A549 (cell line): ENCODE data around the gene HELQ. TPM values are rescaled to one million over a fixed set of nuclear protein-coding genes. Genes with fewer than 3 reads are reported as not detected.

ENCODE experiments used
- ATAC-seq, 2 experiments: fragments of 200-7000 bp in 1 of 2; fragments of >200 bp in 1 of 2; cut with Nextera tagmentation in 1 of 2; cut with Tn5 transposase in 1 of 2; 3 replicates each; pipeline versions ENCODE4 v1.8.0 to v1.9.1; 2018 to 2020; ENCODE audit warnings: mild to moderate bottlenecking in 1 of 2, moderate library complexity in 1 of 2
- CTCF ChIA-PET: fragments of 300-600 bp; sonication (Branson Sonifier 250); formaldehyde crosslinking; extraction: SDS; loops from one replicate; lab custom pipeline; 2021; ENCODE audit warnings: antibody characterized with exemption, inconsistent platforms; lab: Yijun Ruan, JAX
- POLR2A ChIA-PET: fragments of 350-600 bp; formaldehyde crosslinking; extraction: SDS; loops from one replicate; lab custom pipeline; 2021; ENCODE audit warnings: antibody characterized with exemption, inconsistent platforms; lab: Yijun Ruan, JAX
- DNase-seq, 2 experiments: peaks; one replicate each; pipeline versions ENCODE4 v3.0.0 to v3.0.0-alpha.2; 2011 to 2016; ENCODE audit warnings: low read depth in 1 of 2, low spot score in 1 of 2
- FAIRE-seq: peaks from 2 replicates; lab custom pipeline; 2011; peaks lifted over from hg19 to GRCh38; lab: Jason Lieb, UNC
- H3K27ac ChIP-seq, 2 experiments: fragments of >200 bp; sonication (Bioruptor Twin); formaldehyde crosslinking; 3 replicates each; pipeline ENCODE4 v1.5.1; 2016 to 2017
- H3K4me1 ChIP-seq: fragments of >200 bp; sonication (Bioruptor Twin); formaldehyde crosslinking; 3 replicates; pipeline ENCODE4 v1.6.1; 2016
- H3K4me2 ChIP-seq: fragments of >200 bp; sonication (Bioruptor Twin); formaldehyde crosslinking; 3 replicates; pipeline ENCODE4 v1.6.1; 2016
- H3K4me3 ChIP-seq: fragments of >200 bp; sonication (Bioruptor Twin); formaldehyde crosslinking; 3 replicates; pipeline ENCODE4 v1.5.1; 2016
- H3K9me3 ChIP-seq: fragments of >200 bp; sonication (Bioruptor Twin); formaldehyde crosslinking; 3 replicates; pipeline ENCODE4 v1.6.1; 2016
- CEBPB ChIP-seq, 2 experiments: fragments of >200 bp in 1 of 2; sonication (Bioruptor Twin) in 1 of 2; formaldehyde crosslinking in 1 of 2; IDR thresholded peaks; 2 replicates each; pipeline ENCODE4 v1.6.1; 2012 to 2016
- CHD2 ChIP-seq: fragments of 150-350 bp; IDR thresholded peaks from 2 replicates; pipeline ENCODE4 v1.6.1; 2014; ENCODE audit warnings: low read length; ENCODE audit not compliant: partially characterized antibody
- FOXS1 ChIP-seq: fragments of 250-450 bp; sonication (Bioruptor Pico); IDR thresholded peaks from 2 replicates; pipeline ENCODE4 v1.5.0; 2020; ENCODE audit warnings: mild to moderate bottlenecking, moderate library complexity
- HDAC2 ChIP-seq: fragments of 200-600 bp; sonication (generic); IDR thresholded peaks from 2 replicates; pipeline ENCODE4 v1.6.1; 2016
- HEYL ChIP-seq: fragments of 250-450 bp; sonication (Bioruptor Pico); IDR thresholded peaks from 2 replicates; pipeline ENCODE4 v1.8.0; 2021; ENCODE audit warnings: mild to moderate bottlenecking, moderate library complexity
- HMGXB4 ChIP-seq: fragments of 250-450 bp; sonication (Bioruptor Pico); IDR thresholded peaks from 2 replicates; pipeline ENCODE4 v1.5.0; 2021; ENCODE audit warnings: mild to moderate bottlenecking, moderate library complexity, borderline replicate concordance
- HOXA7 ChIP-seq: fragments of 250-450 bp; sonication (Bioruptor Pico); IDR thresholded peaks from 2 replicates; pipeline ENCODE4 v1.5.0; 2020; ENCODE audit warnings: mild to moderate bottlenecking, moderate library complexity
- HOXB5 ChIP-seq: fragments of 250-450 bp; sonication (Bioruptor Pico); IDR thresholded peaks from 2 replicates; pipeline ENCODE4 v1.5.0; 2020; ENCODE audit warnings: mild to moderate bottlenecking, moderate library complexity
- KDM1A ChIP-seq: fragments of 200-600 bp; sonication (generic); IDR thresholded peaks from 2 replicates; pipeline ENCODE4 v1.6.1; 2016; ENCODE audit warnings: low read depth, mild to moderate bottlenecking
- MAFK ChIP-seq: fragments of 450-650 bp; IDR thresholded peaks from 2 replicates; pipeline ENCODE4 v1.6.1; 2014; ENCODE audit not compliant: partially characterized antibody
- MAZ ChIP-seq: fragments of 150-350 bp; IDR thresholded peaks from 2 replicates; pipeline ENCODE4 v1.6.1; 2014; ENCODE audit warnings: antibody characterized with exemption, low read depth, low read length, borderline replicate concordance
- NPAS2 ChIP-seq: fragments of 250-450 bp; sonication (Bioruptor Pico); IDR thresholded peaks from 2 replicates; pipeline ENCODE4 v1.8.0; 2022; ENCODE audit warnings: mild to moderate bottlenecking, moderate library complexity, borderline replicate concordance
- NR3C1 ChIP-seq: fragments of >200 bp; sonication (Bioruptor Twin); formaldehyde crosslinking; IDR thresholded peaks from 3 replicates; pipeline ENCODE4 v1.6.1; 2017
- PHF8 ChIP-seq: fragments of 200-600 bp; sonication (generic); IDR thresholded peaks from 2 replicates; pipeline ENCODE4 v1.6.1; 2016; ENCODE audit warnings: low read depth, mild to moderate bottlenecking, antibody characterized with exemption, moderate library complexity, borderline replicate concordance
- RAD21 ChIP-seq, 2 experiments: fragments of >200 bp in 1 of 2; sonication (Bioruptor Twin) in 1 of 2; formaldehyde crosslinking in 1 of 2; IDR thresholded peaks in 1 of 2; conservative IDR thresholded peaks in 1 of 2; 2 replicates in 1 of 2; 3 replicates in 1 of 2; pipeline ENCODE4 v1.6.1; 2012 to 2018; ENCODE audit warnings: inconsistent platforms in 1 of 2
- RARB ChIP-seq: fragments of 250-450 bp; sonication (Bioruptor Pico); IDR thresholded peaks from 2 replicates; pipeline ENCODE4 v1.8.0; 2021; ENCODE audit warnings: mild to moderate bottlenecking, moderate library complexity
- RCOR1 ChIP-seq: fragments of 150-350 bp; IDR thresholded peaks from 2 replicates; pipeline ENCODE4 v1.6.1; 2014; ENCODE audit warnings: antibody characterized with exemption, low read length, low read depth
- RFX5 ChIP-seq: fragments of 450-650 bp; IDR thresholded peaks from 2 replicates; pipeline ENCODE4 v1.7.1; 2014; ENCODE audit warnings: antibody characterized with exemption, mild to moderate bottlenecking, moderate library complexity
- SREBF2 ChIP-seq: fragments of 450-650 bp; IDR thresholded peaks from 2 replicates; pipeline ENCODE4 v1.6.1; 2014; ENCODE audit warnings: mild to moderate bottlenecking, moderate library complexity
- ZC3H11A ChIP-seq: fragments of 450-650 bp; IDR thresholded peaks from 2 replicates; pipeline ENCODE4 v1.6.1; 2014; ENCODE audit warnings: antibody characterized with exemption, mild to moderate bottlenecking
- ZFP36 ChIP-seq: fragments of 450-650 bp; IDR thresholded peaks from 2 replicates; pipeline ENCODE4 v1.6.1; 2014; ENCODE audit warnings: borderline replicate concordance; ENCODE audit not compliant: partially characterized antibody
- ZSCAN20 ChIP-seq: fragments of 250-450 bp; sonication (Bioruptor Pico); IDR thresholded peaks from 2 replicates; pipeline ENCODE4 v1.8.0; 2022; ENCODE audit warnings: mild to moderate bottlenecking, moderate library complexity
- WGBS: methylation state at CpG from one replicate; pipeline ENCODE4 v1.1.6; 2017; ENCODE audit errors: missing lambda C conversion rate; 5-methylcytosine and 5-hydroxymethylcytosine counted together
- polyA plus RNA-seq, 4 experiments: library from polyadenylated mRNA; depleted of rRNA in 3 of 4; stranded (reverse); fragments of >200 nt; fragmentation: RNase III in 1 of 4; extraction: RNeasy Plus Mini Kit Qiagen cat#74134 plus additional on column Dnase treatment in 1 of 4; gene quantifications; 2 replicates in 3 of 4; 3 replicates in 1 of 4; pipeline ENCODE4 v1.2.3, GENCODE V29; 2011 to 2017
- TF ChIP-seq, protein P1 (sequence below): fragments of 250-450 bp; sonication (Bioruptor Pico); IDR thresholded peaks from 2 replicates; pipeline ENCODE4 v1.5.0; 2020; ENCODE audit warnings: low read depth, mild to moderate bottlenecking, moderate library complexity
- TF ChIP-seq, protein P2 (sequence below): fragments of >200 bp; sonication (Bioruptor Twin); formaldehyde crosslinking; IDR thresholded peaks from 3 replicates; pipeline ENCODE4 v1.6.1; 2016

Gene HELQ
- polyA plus RNA-seq, 2 of the 4 experiments (the other 2 are of a cell fraction), result 5.1 to 7.3 TPM

DNA sequence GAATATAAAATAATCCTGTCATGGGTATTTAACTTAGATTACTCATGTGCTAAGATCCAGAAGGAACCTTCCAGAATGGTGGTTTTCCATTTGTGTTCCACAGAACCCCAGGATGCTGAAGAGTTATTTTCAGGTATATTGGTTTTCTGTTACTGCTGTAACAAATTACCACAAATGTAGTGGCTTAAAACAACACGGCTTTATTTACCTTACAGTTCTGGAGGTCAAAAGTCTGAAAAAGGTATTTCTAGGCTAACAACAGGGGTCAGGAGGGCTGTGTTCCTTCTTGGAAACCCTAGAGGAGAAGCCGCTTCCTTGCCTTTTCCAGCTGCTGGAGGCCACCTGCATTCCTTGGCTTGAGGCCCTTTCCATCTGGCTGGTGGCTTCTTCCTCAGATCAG is 63.1 kb downstream of the HELQ start (continued):
- TF ChIP-seq RFX5, result no peak

DNA sequence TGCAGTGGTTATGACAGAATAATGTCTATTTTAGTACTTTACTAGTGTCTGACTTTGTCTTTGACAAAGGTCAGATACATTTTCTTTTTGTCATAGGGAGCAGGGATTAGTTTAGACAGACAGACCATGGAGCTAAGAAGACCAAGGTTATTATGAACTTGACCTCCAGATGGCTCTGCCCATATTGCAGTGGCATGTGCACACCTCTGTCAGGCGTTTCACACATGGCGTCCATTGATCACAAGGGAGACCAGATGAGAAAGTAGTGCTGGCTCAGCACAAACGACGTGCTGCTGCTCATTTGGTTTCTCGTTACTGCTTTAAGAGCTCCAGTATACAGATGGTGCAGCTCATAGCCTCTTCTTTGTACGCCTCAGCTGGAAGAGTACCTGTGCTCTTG is 64.7 kb downstream of the HELQ start:
- FAIRE-seq (no peak), DNase-seq (no peak), ATAC-seq (no peak; a peak in 1 of 6 replicates)
- TF ChIP-seq MAFK (peak; percentile 73), MAZ (no peak)
- H3K27ac ChIP-seq, result no peak overlapping the region
- H3K4me1 ChIP-seq, result no peaks in the 10 kb centered on the region
- CTCF ChIA-PET, result interaction anchor here (0.7 kb wide), 1 partner anchor 106 kb away, joined by 4 read pairs; the partner anchor contains the start of gene COQ2
- H3K4me2 ChIP-seq, result no peak overlapping the region
- H3K9me3 ChIP-seq, result no peaks in the 10 kb centered on the region
- 74% methylated on average over 6 of the region's 6 CpGs for WGBS
- no peak overlapping the region for H3K4me3 ChIP-seq
- POLR2A ChIA-PET, result no interaction called here

- WGBS, result 61% methylated on average over 8 of the region's 8 CpGs
- DNase-seq, result no peak
- FAIRE-seq, result no peak
- no peak for ATAC-seq
- Histone ChIP-seq H3K27ac (no peak overlapping the region), H3K4me3 (no peak overlapping the region), H3K4me2 (no peak overlapping the region), H3K9me3 (no peaks in the 10 kb centered on the region), H3K4me1 (no peaks in the 10 kb centered on the region)
- TF ChIP-seq ZFP36 (no peak), RCOR1 (no peak), PHF8 (no peak), HOXA7 (no peak), HMGXB4 (CRISPR knock-in tag) (no peak), HOXB5 (CRISPR knock-in tag) (no peak), MAZ (no peak), NR3C1 (no peak), CHD2 (no peak), HDAC2 (no peak), CEBPB (IDR thresholded peaks at IDR 0.05) (no peak), ZSCAN20 (CRISPR knock-in tag) (no peak), ZC3H11A (no peak), MAFK (no peak), RARB (CRISPR knock-in tag) (no peak)
- TF ChIP-seq, protein P1, sequence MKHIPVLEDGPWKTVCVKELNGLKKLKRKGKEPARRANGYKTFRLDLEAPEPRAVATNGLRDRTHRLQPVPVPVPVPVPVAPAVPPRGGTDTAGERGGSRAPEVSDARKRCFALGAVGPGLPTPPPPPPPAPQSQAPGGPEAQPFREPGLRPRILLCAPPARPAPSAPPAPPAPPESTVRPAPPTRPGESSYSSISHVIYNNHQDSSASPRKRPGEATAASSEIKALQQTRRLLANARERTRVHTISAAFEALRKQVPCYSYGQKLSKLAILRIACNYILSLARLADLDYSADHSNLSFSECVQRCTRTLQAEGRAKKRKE (CRISPR knock-in tag), result no peak
- ChIA-PET POLR2A (no interaction called here), CTCF (interaction anchor here (1.0 kb wide), 1 partner anchor 11 kb away, joined by 3 read pairs; no protein-coding TSS in a partner anchor)
Measured at GRCh38 chr4:83389756-83390505, 65.7 kb downstream of the HELQ start.

GRCh38 chr4:83389037-83389720 is 66.4 kb downstream of the HELQ start:
- CTCF ChIA-PET, result interaction anchor here (1.0 kb wide), 1 partner anchor 10 kb away, joined by 3 read pairs; no protein-coding TSS in a partner anchor
- no peak for ATAC-seq
- Histone ChIP-seq H3K4me3 (no peak overlapping the region), H3K4me2 (no peak overlapping the region), H3K9me3 (no peaks in the 10 kb centered on the region), H3K4me1 (no peaks in the 10 kb centered on the region), H3K27ac (no peak overlapping the region)
- 79% methylated on average over 8 of the region's 8 CpGs for WGBS
- no peak for DNase-seq
- POLR2A ChIA-PET, result no interaction called here
- FAIRE-seq, result no peak
- TF ChIP-seq RCOR1, result no peak
- TF ChIP-seq, protein P2, sequence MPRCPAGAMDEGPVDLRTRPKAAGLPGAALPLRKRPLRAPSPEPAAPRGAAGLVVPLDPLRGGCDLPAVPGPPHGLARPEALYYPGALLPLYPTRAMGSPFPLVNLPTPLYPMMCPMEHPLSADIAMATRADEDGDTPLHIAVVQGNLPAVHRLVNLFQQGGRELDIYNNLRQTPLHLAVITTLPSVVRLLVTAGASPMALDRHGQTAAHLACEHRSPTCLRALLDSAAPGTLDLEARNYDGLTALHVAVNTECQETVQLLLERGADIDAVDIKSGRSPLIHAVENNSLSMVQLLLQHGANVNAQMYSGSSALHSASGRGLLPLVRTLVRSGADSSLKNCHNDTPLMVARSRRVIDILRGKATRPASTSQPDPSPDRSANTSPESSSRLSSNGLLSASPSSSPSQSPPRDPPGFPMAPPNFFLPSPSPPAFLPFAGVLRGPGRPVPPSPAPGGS, result no peak
- no peak for TF ChIP-seq HEYL (CRISPR knock-in tag)
- TF ChIP-seq, protein P1 (CRISPR knock-in tag), result no peak
- no peak for TF ChIP-seq HDAC2
- TF ChIP-seq SREBF2, result no peak
- no peak for TF ChIP-seq NPAS2 (CRISPR knock-in tag)
- TF ChIP-seq HMGXB4 (CRISPR knock-in tag), result no peak
- TF ChIP-seq RAD21 (conservative IDR thresholded peaks at IDR 0.05 in 1 of 2, IDR thresholded peaks at IDR 0.05 in 1 of 2), result no peak
- TF ChIP-seq FOXS1 (CRISPR knock-in tag), result no peak
- TF ChIP-seq KDM1A, result no peak
